ENCODE results near the gene OR6B1.
"Not testable (repeated sequence)": the region's sequence is repeated elsewhere in the genome, so short reads cannot be mapped to it uniquely, and the experiment has no call there.

Gene OR6B1

DNA sequence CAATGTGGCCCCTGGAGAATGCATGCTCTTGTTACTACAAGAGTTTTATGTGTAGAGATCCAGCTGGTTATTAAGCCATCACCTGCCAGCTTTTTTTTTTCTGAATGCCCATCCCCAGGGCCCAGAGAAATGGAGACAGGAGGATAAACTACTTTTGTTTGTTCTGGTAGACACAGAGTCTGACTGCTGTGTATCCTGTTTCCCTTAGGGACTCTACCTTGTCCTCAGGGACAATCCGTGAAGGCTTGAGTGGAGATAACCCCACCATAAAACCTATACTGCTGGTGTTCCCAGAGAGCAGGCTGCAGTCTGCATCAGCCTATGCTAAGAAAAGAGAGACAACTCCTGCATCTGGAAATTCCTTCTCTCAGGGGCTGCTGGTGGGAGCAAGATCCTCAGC, 48.5 kb downstream of the OR6B1 start, which contains the start of gene OR2A5:
Gene OR2A5 (plus strand): TSS at position 301 of the 400 bp plus-strand sequence. CDS start 1,454 bp downstream, outside the sequence.
- DNase-seq = no peak

DNA sequence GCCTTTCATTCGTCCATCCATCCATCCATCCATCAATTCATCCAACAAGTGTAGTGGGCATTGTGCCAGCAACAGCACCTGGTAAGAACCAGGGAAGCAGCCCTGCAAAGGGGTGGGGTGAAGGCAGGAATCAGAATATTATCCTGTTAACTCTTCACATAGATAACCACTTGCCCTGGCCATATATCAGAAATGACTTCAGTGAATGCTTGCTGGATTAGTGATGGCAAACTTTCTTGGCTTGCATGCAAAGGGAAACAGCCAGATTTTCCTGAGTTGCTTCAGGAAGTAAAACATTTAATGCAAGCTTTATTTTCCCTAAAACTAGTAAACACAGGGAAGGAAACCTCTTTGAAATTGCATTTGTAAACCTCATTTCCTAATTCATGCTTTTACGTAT, 49.4 kb downstream of the OR6B1 start:
- no peak for DNase-seq

GRCh38 chr7:144050093-144050492, 50.0 kb downstream of the OR6B1 start:
- DNase-seq = no peak

DNA sequence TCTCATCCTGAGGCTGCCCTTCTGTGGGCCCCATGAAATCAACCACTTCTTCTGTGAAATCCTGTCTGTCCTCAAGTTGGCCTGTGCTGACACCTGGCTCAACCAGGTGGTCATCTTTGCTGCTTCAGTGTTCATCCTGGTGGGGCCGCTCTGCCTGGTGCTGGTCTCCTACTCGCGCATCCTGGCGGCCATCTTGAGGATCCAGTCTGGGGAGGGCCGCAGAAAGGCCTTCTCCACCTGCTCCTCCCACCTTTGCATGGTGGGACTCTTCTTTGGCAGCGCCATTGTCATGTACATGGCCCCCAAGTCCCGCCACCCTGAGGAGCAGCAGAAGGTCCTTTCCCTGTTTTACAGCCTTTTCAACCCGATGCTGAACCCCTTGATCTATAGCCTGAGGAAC, 50.8 kb downstream of the OR6B1 start:
- DNase-seq = not testable (repeated sequence)

- no peak for DNase-seq
Measured at GRCh38 chr7:144057954-144058353, 57.8 kb downstream of the OR6B1 start.

Data from activated naive CD4-positive, alpha-beta T cell treated with anti-CD3 and anti-CD28 coated beads, Interleukin-2, amount 50 U/mL, for 16 hours (primary cell).